Parathyroid adenoma (tissue), 2 donors: ENCODE data around the gene JUP.

Experiments used
- H2AFZ ChIP-seq: fragments of 300-600 bp; sonication (generic); one replicate; pipeline ENCODE4 v1.7.0; 2017; ENCODE audit warnings: antibody characterized with exemption, mild to moderate bottlenecking
- H3K27ac ChIP-seq: fragments of 300-600 bp; sonication (generic); one replicate; pipeline ENCODE4 v1.7.0; 2017
- H3K27me3 ChIP-seq: fragments of 300-600 bp; sonication (generic); one replicate; pipeline ENCODE4 v1.7.0; 2017; ENCODE audit warnings: low read length; ENCODE audit not compliant: control insufficient read depth, insufficient read depth
- H3K36me3 ChIP-seq: fragments of 300-600 bp; sonication (generic); one replicate; pipeline ENCODE4 v1.7.0; 2017; ENCODE audit warnings: low read length; ENCODE audit not compliant: control insufficient read depth, insufficient read depth
- H3K4me1 ChIP-seq: fragments of 300-600 bp; sonication (generic); one replicate; pipeline ENCODE4 v1.7.0; 2017; ENCODE audit warnings: control low read depth
- H3K4me2 ChIP-seq: fragments of 300-600 bp; sonication (generic); one replicate; pipeline ENCODE4 v1.7.0; 2017; ENCODE audit warnings: low read length
- H3K4me3 ChIP-seq: fragments of 300-600 bp; sonication (generic); one replicate; pipeline ENCODE4 v1.7.0; 2017; ENCODE audit warnings: low read depth, low read length
- H3K79me2 ChIP-seq: fragments of 300-600 bp; sonication (generic); one replicate; pipeline ENCODE4 v1.7.0; 2017; ENCODE audit warnings: control low read depth
- H3K9ac ChIP-seq: fragments of 300-600 bp; sonication (generic); one replicate; pipeline ENCODE4 v1.7.0; 2017; ENCODE audit warnings: mild to moderate bottlenecking
- H3K9me3 ChIP-seq: fragments of 300-600 bp; sonication (generic); one replicate; pipeline ENCODE4 v1.7.0; 2017; ENCODE audit warnings: low read length; ENCODE audit not compliant: control insufficient read depth
- TF ChIP-seq, protein P1 (sequence below): fragments of 300-600 bp; sonication (generic); IDR thresholded peaks from one replicate; pipeline ENCODE4 v1.7.0; 2017; ENCODE audit warnings: antibody characterized with exemption, mild to moderate bottlenecking
- donor health status: primary hyperparathyroidism.

Gene JUP

GRCh38 chr17:41797377-41797776 is 10.9 kb upstream of the JUP start:
- Histone ChIP-seq H3K4me3 (no peak overlapping the region), H3K79me2 (no peaks in the 10 kb centered on the region), H3K4me2 (no peak overlapping the region), H3K9me3 (no peaks in the 10 kb centered on the region), H3K4me1 (peaks cover 18% of the 10 kb centered on the region), H3K27ac (no peak overlapping the region), H3K36me3 (no peaks in the 10 kb centered on the region), H3K27me3 (no peaks in the 10 kb centered on the region), H2AFZ (no peak overlapping the region), H3K9ac (no peak overlapping the region)
- TF ChIP-seq, protein P1, sequence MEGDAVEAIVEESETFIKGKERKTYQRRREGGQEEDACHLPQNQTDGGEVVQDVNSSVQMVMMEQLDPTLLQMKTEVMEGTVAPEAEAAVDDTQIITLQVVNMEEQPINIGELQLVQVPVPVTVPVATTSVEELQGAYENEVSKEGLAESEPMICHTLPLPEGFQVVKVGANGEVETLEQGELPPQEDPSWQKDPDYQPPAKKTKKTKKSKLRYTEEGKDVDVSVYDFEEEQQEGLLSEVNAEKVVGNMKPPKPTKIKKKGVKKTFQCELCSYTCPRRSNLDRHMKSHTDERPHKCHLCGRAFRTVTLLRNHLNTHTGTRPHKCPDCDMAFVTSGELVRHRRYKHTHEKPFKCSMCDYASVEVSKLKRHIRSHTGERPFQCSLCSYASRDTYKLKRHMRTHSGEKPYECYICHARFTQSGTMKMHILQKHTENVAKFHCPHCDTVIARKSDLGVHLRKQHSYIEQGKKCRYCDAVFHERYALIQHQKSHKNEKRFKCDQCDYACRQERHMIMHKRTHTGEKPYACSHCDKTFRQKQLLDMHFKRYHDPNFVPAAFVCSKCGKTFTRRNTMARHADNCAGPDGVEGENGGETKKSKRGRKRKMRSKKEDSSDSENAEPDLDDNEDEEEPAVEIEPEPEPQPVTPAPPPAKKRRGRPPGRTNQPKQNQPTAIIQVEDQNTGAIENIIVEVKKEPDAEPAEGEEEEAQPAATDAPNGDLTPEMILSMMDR, result no peak

DNA sequence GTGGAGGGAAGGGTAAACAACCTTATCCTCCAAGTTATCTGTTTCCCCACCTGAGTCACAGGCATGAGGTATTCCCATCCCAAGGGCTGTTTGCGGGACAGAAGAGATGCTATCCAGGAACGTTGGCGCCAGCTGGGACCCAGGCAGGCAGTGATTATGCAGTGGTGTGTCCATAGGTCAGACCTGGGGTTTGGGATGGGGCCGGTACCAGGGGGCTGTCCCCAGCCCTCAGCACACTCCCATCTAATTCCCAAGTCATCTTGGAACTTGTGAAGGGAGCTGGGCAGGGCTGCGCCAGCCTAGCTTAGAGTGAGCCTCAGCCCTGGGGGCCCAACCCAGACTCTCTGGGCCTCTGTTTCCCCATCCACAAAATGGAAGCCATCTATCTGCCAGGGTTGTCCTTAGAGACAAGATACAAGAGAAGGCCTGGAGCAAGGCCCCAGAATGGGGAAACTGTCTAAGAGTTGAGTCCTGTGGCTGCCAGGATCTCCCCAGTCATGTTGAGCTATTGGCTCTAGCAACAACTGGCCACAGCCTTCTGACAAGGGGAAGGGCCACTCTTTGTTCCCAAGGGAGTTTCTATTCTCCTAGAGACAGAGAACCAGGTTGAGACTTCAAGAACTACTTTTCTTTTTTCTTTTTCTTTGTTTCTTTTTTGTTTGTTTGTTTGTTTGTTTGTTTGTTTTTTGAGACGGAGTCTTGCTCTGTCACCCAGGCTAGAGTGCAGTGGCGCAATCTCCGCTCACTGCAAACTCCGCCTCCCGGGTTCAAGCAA is 9.8 kb upstream of the JUP start:
- H3K4me2 ChIP-seq, result no peak overlapping the region
- no peaks in the 10 kb centered on the region for H3K36me3 ChIP-seq
- H3K4me1 ChIP-seq, result peaks cover 24% of the 10 kb centered on the region
- no peak overlapping the region for H3K4me3 ChIP-seq
- H3K27me3 ChIP-seq, result no peaks in the 10 kb centered on the region
- no peaks in the 10 kb centered on the region for H3K9me3 ChIP-seq
- no peak overlapping the region for H2AFZ ChIP-seq
- no peaks in the 10 kb centered on the region for H3K79me2 ChIP-seq
- TF ChIP-seq, protein P1, result no peak
- no peak overlapping the region for H3K27ac ChIP-seq
- no peak overlapping the region for H3K9ac ChIP-seq

DNA sequence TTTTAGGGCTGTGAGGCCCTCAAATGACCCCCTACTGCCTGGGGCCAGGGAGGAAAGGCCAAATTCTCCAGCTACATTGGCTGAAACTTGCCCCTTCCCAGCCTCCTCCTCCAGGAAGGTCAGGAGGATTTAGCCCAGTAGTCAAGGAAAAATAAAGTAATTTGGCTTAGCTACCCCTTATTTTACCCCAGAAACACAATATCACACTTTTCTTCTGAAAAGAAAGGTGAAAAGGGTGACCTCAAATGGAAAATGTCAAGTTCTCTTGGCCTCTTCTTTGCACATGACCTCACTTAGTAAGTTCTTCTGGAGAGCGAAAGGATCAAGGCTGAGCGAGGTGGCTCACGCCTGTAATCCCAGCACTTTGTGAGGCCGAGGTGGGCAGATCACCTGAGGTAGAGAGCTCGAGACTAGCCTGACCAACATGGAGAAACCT is 8.0 kb upstream of the JUP start:
- no peaks in the 10 kb centered on the region for H3K36me3 ChIP-seq
- no peak overlapping the region for H2AFZ ChIP-seq
- no peak overlapping the region for H3K27ac ChIP-seq
- no peaks in the 10 kb centered on the region for H3K79me2 ChIP-seq
- no peak overlapping the region for H3K9ac ChIP-seq
- H3K4me1 ChIP-seq, result peaks cover 15% of the 10 kb centered on the region
- H3K4me3 ChIP-seq, result no peak overlapping the region
- TF ChIP-seq, protein P1, result no peak
- H3K9me3 ChIP-seq, result no peaks in the 10 kb centered on the region
- no peaks in the 10 kb centered on the region for H3K27me3 ChIP-seq
- no peak overlapping the region for H3K4me2 ChIP-seq

- H3K9ac ChIP-seq, result no peak overlapping the region
Observed at GRCh38 chr17:41793784-41794539, 7.5 kb upstream of the JUP start.

More at GRCh38 chr17:41793784-41794539, 7.5 kb upstream of the JUP start:
- Histone ChIP-seq H3K4me1 (peaks cover 15% of the 10 kb centered on the region), H3K9me3 (no peaks in the 10 kb centered on the region), H3K4me3 (no peak overlapping the region), H2AFZ (peak overlapping the region; percentile 77), H3K79me2 (no peaks in the 10 kb centered on the region), H3K4me2 (peak overlapping the region; percentile 63), H3K36me3 (no peaks in the 10 kb centered on the region), H3K27me3 (no peaks in the 10 kb centered on the region), H3K27ac (peak overlapping the region; percentile 90)
- TF ChIP-seq, protein P1, result no peak
